T-helper 2 cell (primary cell): ENCODE data around the gene LY6G5B.

Experiments
- DNase-seq, 5 experiments: peaks; one replicate each; pipeline versions ENCODE4 v3.0.0 to v3.0.0-alpha.2; 2012 to 2022

LY6G5B gene

DNA sequence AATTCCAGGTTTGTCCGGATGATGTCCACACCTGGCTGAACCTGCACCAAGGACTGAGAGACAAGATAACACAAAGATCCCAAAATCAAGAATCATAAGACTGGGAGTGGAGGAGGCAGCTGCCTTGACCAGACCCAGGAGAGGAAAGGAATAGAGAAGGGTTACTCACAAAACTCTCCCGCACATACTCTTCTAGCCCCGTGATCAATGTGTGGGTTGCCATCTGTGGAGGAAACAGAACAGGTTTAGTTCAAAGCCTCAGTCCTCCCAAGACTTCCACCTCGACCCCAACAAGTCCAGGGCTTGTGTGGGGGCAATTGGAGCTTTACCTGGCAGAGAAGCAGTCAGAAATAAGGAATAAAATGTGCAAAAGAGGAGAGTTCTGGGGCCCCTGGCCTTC is 28.4 kb upstream of the LY6G5B start:
- no peak for DNase-seq

DNA sequence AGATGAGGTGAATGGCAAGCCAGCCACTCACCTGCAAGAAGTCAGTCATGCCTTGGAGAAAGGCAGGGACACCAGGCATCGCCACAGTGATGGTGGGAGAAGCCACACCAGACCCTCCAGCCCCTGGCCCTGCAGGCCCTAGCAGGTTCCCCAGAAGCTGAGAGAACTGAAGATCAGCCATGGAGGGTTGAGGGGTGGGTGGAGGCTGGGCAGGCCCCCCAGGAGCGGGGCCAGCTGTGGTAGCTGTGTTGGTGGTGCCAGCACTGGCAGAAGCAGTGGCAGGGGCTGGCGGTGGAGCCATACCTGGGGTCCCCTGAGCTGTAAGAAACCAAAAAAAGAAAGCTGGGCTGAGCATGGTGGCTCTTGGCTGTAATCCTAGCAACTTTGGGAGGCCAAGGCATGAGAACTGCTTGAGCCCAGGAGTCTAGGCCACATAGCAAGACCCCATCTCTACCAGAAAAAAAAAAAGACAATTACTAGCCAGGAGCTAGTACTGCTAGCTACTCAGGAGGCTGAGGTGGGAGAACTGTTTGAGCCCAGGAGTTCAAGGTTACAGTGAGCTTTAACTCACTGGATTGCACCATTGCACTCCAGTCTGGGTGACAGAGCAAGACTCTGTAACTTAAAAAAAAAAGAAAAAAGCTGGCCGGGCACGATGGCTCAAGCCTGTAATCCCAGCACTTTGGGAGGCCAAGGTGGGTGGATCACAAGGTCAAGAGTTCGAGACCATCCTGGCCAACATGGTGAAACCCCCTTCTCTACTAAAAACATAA is 26.8 kb upstream of the LY6G5B start:
- DNase-seq, result no peak

DNA sequence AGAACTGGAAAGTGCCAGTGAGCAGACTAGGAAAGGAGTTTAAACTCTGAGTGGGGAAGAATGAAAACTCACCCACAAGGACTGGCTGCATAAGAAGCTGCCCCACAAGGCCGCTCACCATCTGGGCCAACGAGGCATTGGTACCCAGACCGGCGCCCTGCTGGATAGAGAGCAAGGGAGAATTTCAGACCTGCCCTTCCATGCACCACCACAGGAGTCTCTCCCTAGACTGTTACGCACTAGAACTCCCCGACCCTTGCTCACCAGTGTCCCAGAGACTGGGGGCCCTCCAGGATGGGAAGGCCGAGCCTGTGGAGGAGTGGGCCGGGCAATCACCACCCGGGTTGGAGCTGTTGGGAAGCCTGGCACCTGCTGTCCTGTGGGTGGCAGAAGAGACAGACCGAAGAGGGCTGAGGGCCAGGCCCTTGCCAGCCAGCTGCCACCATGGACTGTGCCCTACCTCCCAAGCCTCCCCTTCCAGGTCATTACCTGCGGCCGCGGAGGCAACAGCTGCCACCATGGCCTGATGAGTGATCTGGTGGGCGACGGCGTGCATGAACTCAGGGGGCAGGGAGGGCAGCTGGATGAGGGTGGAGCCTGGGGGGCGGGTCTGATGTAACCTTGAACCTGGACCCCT is 25.8 kb upstream of the LY6G5B start:
- DNase-seq, result no peak

DNA sequence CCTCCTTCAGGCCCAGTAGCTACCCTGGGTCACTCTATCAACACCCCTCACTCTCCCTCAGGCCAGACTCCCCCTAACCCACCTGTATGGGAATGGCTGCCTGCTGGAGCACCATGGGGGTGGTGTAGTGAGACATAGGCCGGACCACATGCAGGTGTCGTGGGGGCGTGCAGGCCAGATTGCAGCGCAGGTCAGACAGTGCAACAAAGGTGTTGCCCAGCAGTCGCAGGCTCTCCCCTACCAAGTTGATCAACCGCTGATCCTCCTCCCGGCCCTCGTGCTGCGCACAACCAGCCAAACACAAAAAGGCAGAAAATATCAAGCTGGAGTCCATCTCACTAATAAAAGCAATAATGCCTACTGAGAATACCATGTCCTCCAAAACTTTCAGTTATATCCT is 24.5 kb upstream of the LY6G5B start:
- no peak for DNase-seq

DNA sequence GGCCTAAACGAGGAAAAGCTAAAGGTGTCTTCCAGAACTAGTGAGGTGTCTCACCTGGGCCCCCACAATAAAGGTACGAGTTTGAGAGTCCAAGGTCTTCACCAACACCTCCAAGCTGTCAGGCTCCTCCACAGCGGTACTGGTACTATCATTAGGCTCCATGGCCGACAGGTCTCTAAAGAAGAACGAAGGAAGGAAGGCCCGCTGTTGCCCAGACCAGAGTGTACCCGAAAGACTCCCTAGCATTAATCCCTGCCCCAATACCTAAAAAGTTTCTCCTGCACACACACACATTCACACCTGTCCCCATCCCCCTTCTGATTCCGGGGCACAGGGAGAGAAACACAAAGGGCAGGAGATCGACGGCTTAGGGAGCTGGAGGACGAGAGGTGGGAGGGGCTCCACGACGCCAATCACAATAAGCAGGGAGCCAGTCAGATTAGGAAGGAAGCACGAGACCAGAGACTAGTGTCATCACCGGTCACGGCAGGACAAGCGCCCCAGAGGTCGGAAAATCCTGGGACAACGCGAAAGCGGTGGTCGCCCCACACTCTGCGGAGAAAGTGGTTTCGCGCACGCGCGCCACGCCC is 18.1 kb upstream of the LY6G5B start:
- DNase-seq, result peak in 1 of 5 experiments; percentile 83

DNA sequence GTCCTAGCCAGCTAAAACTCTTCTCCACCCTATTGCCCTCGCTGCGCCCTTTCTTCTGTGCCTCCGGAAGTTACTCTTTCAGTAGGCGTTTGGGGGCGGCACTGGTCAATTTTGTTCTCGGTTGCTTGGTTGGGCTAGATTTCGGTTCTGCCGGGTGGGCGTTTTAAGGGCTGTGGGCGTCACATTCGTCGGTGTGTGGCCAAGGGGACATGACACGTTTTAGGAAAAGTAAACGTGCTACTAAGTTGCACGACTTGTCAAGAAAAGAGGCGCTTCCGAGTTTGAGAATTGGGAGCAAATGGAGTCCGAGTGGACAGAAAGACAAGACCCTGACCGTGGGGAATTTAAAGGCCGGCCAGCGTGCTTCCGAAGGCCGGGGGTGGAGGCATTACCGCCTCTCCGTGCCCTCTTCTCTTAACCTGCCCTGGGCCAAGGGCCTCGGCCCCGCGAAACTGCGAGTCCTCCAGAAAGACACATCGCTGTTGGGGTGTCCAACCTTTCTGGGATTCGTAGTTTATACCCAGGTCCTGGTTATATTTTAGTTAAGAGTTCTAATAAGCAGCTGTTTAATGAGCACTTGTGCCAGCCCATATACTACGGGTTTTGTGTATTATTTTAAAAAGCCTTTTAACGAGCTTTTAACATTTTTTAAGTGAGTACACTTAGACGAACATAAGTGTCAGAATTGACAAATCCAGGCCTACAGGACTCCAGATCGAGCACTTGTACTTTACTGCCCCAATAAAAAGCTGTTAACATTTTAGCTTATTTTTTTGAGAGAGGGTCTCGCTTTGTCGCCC is 16.7 kb upstream of the LY6G5B start:
- peak in 4 of 5 experiments; percentile 54 to 89 (median 76) for DNase-seq

DNA sequence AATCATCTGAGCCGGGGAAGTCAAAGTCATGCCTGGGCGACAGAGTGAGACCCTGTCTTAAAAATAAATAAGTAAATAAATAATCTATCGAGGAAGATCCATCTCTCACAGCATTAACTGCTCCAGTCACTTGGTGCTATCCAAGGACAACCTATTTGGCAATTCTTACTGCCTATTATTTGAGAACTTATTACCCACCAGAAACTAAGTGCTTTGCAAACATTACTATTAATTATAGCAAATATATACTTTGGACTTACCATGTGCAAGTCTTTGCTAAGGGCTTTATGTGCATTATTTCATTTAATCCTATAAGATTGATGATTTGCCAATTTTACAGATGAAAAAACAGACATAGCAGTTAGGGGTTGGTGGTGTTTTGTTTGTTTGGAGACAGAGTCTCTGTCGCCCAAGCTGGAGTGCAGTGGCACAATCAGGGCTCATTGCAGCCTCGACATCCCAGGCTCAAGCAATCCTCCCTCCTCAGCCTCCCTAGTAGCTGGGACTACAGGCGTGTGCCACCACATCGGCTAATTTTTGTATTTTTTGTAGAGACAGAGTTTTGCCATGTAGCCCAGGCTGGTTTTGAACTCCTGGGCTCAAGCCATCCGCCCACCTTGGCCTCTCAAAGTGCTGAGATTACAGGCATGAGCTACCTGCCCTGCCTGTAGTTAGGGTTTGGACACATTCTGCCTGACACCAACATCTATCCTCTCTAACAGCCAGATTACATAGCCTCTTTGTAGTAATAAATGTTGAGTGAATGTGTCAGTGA is 15.0 kb upstream of the LY6G5B start:
- no peak for DNase-seq

DNA sequence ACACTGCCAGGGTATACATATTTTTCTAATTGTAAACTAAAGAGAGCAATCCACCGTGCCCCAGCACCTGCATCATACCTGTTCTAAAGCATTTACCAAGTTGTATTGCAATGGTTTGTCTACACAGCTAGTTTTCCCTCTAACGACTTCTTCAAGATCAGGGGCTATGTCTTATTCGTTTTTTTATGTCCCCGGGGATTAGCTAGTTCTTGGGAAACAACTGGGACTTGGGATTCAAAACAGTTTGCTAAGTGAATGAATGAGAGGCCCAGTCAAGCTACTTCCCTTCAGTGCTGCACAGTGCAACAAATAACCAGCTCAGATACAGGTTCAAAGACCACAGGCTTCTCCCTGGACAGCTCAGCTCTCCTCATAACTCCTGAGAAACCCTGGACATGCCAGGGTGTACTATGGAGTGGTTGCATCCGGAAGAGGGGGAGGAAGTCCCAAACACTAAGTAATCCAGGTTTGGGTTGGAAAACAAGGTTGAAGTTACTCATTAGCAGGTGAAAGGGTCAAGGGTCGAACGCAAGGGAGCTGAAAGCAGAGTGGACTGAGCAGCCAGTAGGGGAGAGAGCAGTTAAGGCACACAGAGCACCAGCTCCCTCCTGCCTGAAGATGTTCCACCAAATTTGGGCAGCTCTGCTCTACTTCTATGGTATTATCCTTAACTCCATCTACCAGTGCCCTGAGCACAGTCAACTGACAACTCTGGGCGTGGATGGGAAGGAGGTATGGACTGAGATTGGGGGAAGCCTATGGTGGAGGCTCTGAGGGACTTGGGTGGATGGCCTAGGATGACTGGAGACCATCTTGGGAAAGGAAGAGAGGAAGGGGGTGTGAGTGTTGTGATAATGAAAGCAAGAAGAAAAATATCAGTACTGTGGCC is 14.2 kb upstream of the LY6G5B start, which contains the start of gene APOM:
Gene APOM (plus strand): TSS at position 546 of the 889 bp plus-strand sequence. CDS start 73 bp downstream, at position 619.
- no peak for DNase-seq

DNA sequence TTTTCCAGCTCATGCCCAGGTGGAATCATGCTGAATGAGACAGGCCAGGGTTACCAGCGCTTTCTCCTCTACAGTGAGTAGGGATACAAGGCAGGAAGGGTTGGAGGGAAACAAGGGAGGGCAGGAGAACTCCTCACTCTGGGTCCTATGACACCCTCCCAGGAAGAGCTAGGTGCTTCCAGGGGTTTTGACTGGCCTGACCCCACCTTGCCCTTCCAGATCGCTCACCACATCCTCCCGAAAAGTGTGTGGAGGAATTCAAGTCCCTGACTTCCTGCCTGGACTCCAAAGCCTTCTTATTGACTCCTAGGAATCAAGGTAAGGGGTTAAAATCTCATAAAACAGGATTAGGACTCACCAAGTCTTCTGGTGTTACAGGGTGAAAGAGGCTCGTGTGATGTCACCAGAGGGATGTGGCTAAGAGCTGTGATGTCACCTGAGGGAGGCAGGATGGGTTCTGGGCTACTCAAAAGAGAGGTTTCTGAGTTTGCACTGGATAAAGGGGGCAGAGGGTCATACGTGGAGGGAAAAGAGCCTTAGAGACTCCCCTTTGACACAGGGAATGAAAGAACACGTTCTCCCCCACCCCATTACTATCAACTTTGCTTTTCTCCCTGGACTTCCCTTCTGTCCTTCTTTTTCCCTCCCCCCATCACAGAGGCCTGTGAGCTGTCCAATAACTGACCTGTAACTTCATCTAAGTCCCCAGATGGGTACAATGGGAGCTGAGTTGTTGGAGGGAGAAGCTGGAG is 12.2 kb upstream of the LY6G5B start:
- peak in 1 of 5 experiments; percentile 65 for DNase-seq

DNA sequence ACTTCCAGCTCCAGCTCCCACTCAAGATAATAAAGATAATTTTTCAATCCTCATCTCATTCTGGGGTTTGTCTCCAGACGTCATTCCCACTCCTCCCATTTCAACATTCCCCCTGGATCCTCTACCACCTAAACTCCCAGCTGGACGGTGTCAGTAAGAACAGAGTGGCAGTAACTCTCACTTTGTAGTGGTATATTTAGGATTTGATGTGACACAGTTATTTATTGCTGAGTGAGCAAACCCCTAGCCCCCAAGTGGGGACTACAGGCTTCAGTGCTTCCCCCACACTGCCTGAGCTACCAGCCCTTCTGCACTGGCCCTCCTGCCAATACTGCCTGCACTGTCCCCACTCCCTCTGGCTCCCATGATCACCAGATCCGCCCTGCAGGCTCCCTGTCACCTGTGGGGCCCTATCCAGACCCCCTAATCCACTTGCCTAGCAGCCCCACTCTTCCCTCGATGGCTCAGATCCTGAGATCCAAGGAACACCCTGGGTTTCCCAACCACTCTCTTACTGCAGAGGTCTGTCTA is 11.6 kb upstream of the LY6G5B start:
- no peak for DNase-seq

DNA sequence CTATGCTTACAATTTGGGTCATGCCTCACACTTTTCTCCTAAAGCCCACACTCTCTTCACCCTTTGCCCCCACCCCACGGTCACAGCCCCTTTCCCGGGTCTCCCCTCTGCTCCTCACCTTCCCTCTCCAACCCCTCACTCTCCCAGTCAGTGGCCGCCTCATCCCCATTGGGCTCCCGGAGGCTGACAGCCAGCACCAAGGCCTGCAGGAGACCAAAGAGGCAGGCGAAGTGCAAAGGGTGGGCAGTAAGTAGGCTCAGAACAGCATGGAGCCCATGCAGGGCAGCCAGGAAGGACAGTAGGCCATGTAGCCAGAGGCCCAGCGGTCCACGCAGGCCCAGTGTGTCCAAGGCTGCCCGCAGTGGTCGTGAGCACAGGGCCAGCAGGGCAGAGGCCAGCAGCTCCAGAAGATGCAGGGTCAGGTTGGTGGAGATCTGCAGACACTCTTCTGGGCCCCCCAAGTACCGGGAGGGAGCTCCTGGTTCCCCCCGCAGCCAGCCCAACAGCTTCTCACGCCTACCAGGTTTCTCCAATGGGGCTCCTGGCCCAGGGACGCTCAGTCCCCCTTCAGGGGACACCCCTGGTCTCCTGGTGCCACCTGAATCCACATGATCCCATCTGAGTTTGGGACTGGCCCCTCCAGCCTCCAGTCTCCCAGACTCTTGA is 10.7 kb upstream of the LY6G5B start:
- no peak for DNase-seq

DNA sequence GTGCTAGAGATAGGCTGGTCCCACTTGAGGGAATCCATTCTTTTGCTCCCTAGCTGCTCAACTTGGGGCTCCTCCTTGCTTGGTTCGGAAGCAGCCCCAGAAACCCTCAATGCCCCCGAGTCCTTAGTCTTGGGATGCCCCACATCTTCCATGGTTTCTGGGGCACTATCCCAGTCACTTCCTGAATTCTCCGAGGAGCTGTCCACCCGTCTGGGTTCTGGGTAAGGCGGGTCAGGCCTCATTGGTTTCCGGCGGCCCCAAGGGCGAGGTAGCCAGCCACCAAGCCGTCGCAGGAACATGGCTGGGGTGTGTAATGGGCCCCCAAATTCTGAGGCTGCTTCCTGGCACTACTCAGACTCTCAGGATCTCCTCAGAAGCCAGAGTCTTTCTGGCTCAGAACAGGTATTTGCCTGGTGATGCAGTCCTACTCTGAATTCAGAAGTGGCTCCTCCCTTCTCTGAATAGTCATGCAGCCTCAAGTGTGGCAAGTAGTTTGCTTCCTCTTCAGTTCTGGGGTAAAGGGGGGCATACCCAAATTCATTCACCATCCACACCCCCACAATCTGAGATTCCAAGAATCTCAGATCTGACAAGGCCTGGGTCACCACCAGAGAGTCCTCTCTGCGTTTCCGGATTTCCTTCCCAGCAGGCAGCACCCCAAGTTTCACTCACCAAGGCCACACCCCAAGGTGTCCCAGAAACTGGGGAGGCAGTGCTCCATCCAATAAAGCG is 10.0 kb upstream of the LY6G5B start:
- DNase-seq, result peak in 1 of 5 experiments; percentile 61

DNA sequence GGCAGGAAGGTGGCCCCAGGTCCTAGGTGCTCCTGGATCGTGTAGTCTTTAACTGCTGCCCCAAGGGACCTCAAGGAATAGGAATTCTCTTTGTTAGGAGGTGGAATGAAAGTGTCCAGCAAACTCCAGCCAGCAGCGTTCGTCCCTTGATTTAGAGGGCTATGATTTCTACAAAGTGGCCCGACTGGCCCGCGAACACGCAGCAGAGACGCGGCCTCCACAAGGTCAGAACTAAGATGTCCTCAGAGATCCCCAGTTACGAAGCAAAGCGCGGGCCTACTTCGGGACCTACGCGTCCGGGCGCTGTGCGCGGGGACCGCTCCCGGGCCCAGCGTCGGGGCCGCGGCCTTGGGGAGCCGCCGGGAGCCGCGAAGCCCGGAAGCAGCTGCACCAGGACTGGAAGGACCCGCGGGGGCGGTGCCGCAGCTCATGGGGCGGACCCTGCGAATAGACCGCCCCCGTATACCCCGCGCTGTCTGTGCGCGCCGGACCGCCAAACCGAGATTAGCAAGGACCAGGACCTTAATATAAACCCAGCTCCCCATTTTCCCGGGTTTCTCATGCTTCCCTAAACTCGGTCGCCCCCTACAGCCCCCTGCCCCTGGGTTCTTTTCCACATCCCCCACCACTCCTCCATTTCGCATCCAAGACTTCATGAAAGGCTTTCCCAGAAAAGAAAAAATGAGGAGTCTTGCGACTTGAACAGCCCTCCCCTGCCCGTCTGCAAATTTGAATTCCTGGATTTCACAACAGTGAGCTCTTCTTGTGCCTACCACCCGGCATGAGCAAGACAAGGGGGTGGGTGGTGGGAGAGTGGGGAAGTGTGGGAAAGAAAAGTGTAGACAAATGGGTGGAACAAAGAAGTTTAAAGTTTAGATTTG is 9.2 kb upstream of the LY6G5B start, which contains the start of gene C6orf47:
Gene C6orf47 (minus strand): TSS at position 398 of the 881 bp plus-strand sequence. CDS start 831 bp downstream, outside the sequence.
- peak; percentile 46 to 84 (median 66) for DNase-seq

DNA sequence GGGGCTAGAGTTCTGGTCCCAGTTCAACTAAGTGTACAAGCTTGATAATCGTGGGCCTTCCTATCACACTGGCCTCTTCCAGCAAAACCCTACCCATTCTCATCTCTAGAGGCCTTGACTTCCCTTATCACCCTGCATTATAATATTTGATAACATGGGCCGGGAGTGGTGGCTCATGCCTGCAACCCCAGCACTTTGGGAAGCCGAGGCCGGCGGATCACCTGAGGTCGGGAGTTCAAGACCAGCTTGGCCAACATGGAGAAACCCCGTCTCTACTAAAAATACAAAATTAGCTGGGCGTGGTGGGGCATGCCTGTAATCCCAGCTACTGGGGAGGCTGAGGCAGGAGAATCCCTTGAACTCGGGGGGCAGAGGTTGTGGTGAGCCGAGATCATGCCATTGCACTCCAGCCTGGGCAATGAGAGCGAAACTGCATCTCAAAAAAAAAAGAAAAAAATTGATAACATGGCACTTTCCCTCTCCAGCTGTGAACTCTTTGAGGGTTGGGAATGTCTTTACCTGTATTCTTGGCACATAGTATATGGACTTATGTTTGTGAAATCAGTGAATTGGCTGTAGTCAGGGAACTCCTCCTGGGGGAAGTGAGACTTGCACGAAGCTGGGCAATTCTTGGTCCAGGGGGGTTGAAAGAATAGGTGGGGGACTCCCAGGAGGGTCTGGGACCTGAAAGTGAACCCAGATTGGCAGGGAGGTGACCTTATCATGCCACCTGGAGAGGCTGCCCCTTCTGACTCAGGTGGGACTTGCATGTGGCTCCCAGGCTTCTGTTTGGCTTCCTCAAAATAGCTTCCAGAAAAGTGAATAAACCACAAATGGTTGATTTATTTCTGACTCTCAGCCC is 8.3 kb upstream of the LY6G5B start:
- DNase-seq, result no peak

DNA sequence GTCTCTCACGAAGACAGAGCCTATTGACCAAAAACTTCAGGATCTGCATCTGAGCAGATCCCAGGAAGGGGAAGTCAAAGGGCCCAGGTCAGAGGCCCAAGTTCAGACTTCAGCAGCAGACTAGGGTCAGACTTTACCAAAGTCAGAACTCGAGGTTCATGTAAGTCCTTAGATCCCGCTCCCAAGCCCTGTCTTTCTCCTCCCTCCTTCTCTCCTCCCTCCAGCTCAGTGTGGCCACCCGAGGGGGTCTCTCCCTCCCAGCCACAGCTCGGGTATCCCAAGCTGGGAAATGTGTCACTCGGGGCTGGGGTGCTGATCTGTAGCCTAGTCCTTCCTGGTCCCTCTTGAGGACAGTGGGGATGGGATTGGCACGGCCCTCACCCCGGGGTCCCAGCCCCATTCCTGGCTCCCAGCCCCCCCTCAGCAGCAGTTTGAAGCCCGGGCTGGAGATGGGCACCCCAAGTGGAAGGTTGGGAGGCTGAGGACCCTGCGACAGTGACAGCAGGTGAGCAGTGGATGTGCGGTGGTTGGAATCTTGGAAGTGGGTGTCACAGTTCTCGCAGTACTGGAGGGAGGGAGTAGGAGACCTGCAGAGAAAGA is 7.6 kb upstream of the LY6G5B start:
- DNase-seq, result no peak
